Activated CD8-positive, alpha-beta memory T cell treated with anti-CD3 and anti-CD28 coated beads, Interleukin-2, amount 50 U/mL, for 4 hours (primary cell): ENCODE measurements around the gene NEUROG1.

Experiments
- DNase-seq: peaks from one replicate; pipeline ENCODE4 v3.0.0-alpha.2; 2020

Gene NEUROG1

GRCh38 chr5:135491552-135492318, 44.0 kb downstream of the NEUROG1 start:
- DNase-seq, result no peak

GRCh38 chr5:135491038-135491551, 44.7 kb downstream of the NEUROG1 start:
- no peak for DNase-seq

GRCh38 chr5:135490245-135491037, 45.3 kb downstream of the NEUROG1 start:
- DNase-seq, result no peak

GRCh38 chr5:135489466-135490244, 46.1 kb downstream of the NEUROG1 start:
- DNase-seq, result no peak

- DNase-seq, result no peak
These were observed 46.9 kb downstream of the NEUROG1 start for GRCh38 chr5:135488727-135489465.

GRCh38 chr5:135487839-135488514, 47.8 kb downstream of the NEUROG1 start:
- no peak for DNase-seq

- DNase-seq, result no peak
These were observed 48.7 kb downstream of the NEUROG1 start for GRCh38 chr5:135487037-135487395.

- no peak for DNase-seq
These were observed 49.4 kb downstream of the NEUROG1 start for GRCh38 chr5:135486131-135487036.

- DNase-seq, result no peak
These were observed 51.1 kb downstream of the NEUROG1 start for GRCh38 chr5:135484674-135485086.
